ENCODE data around the gene TNFAIP8L1.

TNFAIP8L1 gene

GRCh38 chr19:4606181-4606580 lies 33.1 kb upstream of the TNFAIP8L1 start:
- DNase-seq, result no peak
- TF ChIP-seq CTCF (IDR thresholded peaks at IDR 0.05; ENCODE audit: low read depth, low read length, missing control alignments), result no peak
- no peak overlapping the region for H3K4me3 ChIP-seq (ENCODE audit: low read depth, low read length)
- in situ Hi-C loops (cut with HindIII; ENCODE audit: low pct_ligation_motif_present, low sequenced_read_pairs), result no loop called here
- no peak overlapping the region for H3K27ac ChIP-seq
- no peaks in the 10 kb centered on the region for H3K36me3 ChIP-seq (replicated peaks)
- peaks cover 14% of the 10 kb centered on the region for H3K27me3 ChIP-seq (replicated peaks)

GRCh38 chr19:4606921-4607678 lies 32.2 kb upstream of the TNFAIP8L1 start:
- no peak for TF ChIP-seq CTCF (IDR thresholded peaks at IDR 0.05; ENCODE audit: low read depth, low read length, missing control alignments)
- Histone ChIP-seq H3K4me3 (ENCODE audit: low read depth, low read length) (no peak overlapping the region), H3K27me3 (replicated peaks) (peaks cover 14% of the 10 kb centered on the region), H3K36me3 (replicated peaks) (no peaks in the 10 kb centered on the region), H3K27ac (no peak overlapping the region)
- in situ Hi-C loops (cut with HindIII; ENCODE audit: low pct_ligation_motif_present, low sequenced_read_pairs), result no loop called here
- DNase-seq, result no peak

GRCh38 chr19:4609878-4610511 lies 29.3 kb upstream of the TNFAIP8L1 start:
- no peaks in the 10 kb centered on the region for H3K36me3 ChIP-seq (replicated peaks)
- no peak for DNase-seq
- peaks cover 14% of the 10 kb centered on the region for H3K27me3 ChIP-seq (replicated peaks)
- TF ChIP-seq CTCF (IDR thresholded peaks at IDR 0.05; ENCODE audit: low read depth, low read length, missing control alignments), result no peak
- in situ Hi-C loops (cut with HindIII; ENCODE audit: low pct_ligation_motif_present, low sequenced_read_pairs), result no loop called here
- H3K27ac ChIP-seq, result no peak overlapping the region
- no peak overlapping the region for H3K4me3 ChIP-seq (ENCODE audit: low read depth, low read length)

GRCh38 chr19:4613254-4613751 lies 26.0 kb upstream of the TNFAIP8L1 start:
- Histone ChIP-seq H3K27me3 (replicated peaks) (peaks cover 19% of the 10 kb centered on the region), H3K4me3 (ENCODE audit: low read depth, low read length) (no peak overlapping the region), H3K27ac (no peak overlapping the region), H3K36me3 (replicated peaks) (no peaks in the 10 kb centered on the region)
- no peak for TF ChIP-seq CTCF (IDR thresholded peaks at IDR 0.05; ENCODE audit: low read depth, low read length, missing control alignments)
- in situ Hi-C loops (cut with HindIII; ENCODE audit: low pct_ligation_motif_present, low sequenced_read_pairs), result no loop called here
- DNase-seq, result no peak

- Histone ChIP-seq H3K4me3 (ENCODE audit: low read depth, low read length) (no peak overlapping the region), H3K36me3 (replicated peaks) (no peaks in the 10 kb centered on the region), H3K27ac (no peak overlapping the region), H3K27me3 (replicated peaks) (peaks cover 18% of the 10 kb centered on the region)
- in situ Hi-C loops (cut with HindIII; ENCODE audit: low pct_ligation_motif_present, low sequenced_read_pairs), result no loop called here
- no peak for DNase-seq
- no peak for TF ChIP-seq CTCF (IDR thresholded peaks at IDR 0.05; ENCODE audit: low read depth, low read length, missing control alignments)
These were observed 21.3 kb upstream of the TNFAIP8L1 start for GRCh38 chr19:4618019-4618418.

All from brain microvascular endothelial cell (primary cell).